LNCAP (cell line): Measurements from ENCODE around the gene SEMA5A.

Source experiments
- TF ChIP-seq, protein P1 (sequence below): fragments of 450-650 bp; IDR thresholded peaks from 2 replicates; pipeline ENCODE4 v1.5.1; 2017; ENCODE audit warnings: mild to moderate bottlenecking

SEMA5A gene

DNA sequence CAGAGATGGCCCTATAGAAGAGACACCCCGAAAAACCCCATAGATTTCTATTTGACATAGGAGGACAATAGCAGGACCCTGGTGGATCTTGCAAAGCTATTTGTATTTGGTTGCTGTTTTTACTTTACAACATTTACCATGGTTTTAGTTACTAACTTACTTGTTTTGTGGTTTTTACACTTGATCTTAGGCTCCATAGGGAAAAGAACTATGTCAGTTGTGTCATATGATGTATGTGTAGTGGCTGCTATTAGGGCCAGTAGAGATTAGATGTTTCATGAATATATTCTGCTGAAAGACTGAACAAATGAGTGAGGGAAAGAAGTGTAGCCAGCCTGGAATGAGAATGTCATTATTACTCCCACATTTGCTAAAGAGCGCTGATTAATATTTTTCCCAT lies 388.1 kb downstream of the SEMA5A start:
- TF ChIP-seq, protein P1, sequence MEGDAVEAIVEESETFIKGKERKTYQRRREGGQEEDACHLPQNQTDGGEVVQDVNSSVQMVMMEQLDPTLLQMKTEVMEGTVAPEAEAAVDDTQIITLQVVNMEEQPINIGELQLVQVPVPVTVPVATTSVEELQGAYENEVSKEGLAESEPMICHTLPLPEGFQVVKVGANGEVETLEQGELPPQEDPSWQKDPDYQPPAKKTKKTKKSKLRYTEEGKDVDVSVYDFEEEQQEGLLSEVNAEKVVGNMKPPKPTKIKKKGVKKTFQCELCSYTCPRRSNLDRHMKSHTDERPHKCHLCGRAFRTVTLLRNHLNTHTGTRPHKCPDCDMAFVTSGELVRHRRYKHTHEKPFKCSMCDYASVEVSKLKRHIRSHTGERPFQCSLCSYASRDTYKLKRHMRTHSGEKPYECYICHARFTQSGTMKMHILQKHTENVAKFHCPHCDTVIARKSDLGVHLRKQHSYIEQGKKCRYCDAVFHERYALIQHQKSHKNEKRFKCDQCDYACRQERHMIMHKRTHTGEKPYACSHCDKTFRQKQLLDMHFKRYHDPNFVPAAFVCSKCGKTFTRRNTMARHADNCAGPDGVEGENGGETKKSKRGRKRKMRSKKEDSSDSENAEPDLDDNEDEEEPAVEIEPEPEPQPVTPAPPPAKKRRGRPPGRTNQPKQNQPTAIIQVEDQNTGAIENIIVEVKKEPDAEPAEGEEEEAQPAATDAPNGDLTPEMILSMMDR: no peak

- TF ChIP-seq, protein P1: no peak
These were observed 388.9 kb downstream of the SEMA5A start for GRCh38 chr5:9157020-9157419.

GRCh38 chr5:9156282-9156681 lies 389.6 kb downstream of the SEMA5A start:
- TF ChIP-seq, protein P1: no peak

GRCh38 chr5:9151684-9152427 lies 394.0 kb downstream of the SEMA5A start:
- TF ChIP-seq, protein P1: no peak

DNA sequence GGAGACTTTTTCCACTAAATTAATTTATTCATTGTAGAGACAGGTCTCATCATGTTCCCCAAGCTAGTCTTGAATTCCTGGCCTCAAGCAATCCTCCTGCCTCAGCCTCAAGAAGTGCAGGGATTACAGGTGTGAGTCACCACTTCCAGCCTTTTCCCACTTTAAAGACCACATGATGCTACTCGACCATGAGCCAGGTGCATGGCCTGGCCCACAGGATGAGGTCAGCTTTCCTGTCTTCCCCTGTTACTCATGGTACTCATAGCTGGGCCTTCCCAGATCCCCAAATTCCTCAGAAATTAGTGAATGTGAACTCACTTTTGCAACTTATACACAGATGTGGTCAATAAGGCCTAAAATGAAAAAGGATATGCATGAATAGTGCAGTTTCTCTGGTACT lies 395.9 kb downstream of the SEMA5A start:
- TF ChIP-seq, protein P1: no peak

DNA sequence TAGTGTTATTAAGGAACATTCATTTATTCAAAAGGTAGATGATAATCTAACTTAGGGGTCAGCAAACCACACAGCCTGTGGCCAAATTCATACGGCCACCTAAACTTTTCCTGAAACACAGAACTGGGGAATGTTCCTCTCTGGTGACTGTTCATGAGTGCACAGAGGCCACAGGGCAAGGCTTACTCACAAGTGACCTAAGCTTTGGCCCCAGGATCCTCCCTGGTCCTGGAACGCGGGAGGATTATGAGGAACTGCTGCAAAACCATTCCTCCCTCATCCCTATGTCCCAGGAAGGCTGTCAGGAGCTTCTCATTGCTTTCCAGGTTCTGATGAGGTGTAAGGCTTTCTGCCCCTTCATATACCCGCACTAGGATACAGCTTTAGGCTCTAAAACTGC lies 397.6 kb downstream of the SEMA5A start:
- TF ChIP-seq, protein P1: no peak

DNA sequence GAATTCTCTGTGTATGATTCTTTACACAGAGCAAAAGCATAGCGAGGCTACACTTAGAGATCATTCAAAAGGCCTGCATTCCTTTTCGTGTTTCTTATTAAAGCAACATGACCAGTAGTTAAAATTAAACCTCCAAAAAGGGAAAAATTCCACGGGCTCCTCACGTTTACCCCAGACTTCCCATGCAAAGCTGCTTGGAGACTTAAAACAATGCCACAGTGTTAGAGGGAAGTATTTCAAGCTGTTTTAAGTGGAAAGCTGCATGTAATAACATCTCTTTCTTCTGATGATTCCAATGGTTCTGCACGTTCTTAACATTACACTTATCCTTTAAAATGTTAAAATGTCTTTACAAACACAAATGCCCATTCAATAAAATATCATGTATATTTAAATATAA lies 405.2 kb downstream of the SEMA5A start:
- TF ChIP-seq, protein P1: no peak

- TF ChIP-seq, protein P1: no peak
These were observed 405.7 kb downstream of the SEMA5A start for GRCh38 chr5:9140202-9140601.
